Midbrain (tissue), 1 donor: ENCODE measurements around the gene SLAIN1.
"Not testable (repeated sequence)": the region's sequence is repeated elsewhere in the genome, so short reads cannot be mapped to it uniquely, and the experiment has no call there.

Experiments
- DNase-seq: peaks from one replicate; lab custom pipeline; 2025; lab: John Stamatoyannopoulos, UW

SLAIN1 gene

DNA sequence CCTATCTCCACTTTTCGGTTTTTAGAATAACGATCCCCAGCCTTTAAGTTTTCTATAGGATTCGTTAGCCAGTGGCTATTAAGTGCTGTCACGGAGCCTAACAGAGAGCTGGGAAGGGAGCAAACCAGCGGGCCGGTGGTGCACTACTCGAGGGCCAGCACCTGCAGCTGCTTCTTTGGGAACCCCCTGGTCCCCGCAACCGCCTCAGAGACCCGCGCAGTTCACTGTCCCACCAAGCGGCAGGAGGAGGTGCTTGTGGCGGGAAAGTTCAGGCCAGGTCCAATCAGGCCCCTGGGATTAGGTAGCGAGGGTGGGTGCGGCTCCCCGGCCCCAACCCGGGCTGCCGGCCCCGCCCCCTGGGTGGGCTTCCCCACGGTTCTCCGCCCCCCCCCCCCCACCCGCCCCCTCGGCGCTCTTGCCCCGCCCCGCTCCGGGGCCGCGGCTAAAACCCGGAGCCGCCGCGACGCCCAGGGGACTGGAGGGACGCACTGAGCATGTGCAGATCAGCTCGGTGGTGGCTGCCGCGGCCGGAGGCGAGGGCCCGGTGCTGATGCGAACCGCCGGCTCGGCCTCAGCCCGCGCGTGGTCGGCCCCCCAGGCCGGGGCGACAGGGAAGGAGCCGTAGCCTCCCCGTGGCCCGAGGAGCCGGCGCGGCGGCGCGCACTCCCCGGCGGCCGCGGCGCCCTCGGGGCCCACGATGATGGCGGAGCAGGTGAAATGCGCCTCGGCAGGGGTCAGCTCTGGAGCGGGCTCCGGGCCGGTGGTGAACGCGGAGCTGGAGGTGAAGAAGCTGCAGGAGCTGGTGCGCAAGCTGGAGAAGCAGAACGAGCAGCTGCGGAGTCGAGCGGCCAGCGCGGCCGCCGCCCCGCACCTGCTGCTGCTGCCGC, at the start of gene SLAIN1:
SLAIN1 (plus strand) TSS at position 471 of the 887 bp plus-strand sequence; CDS start at position 698, 227 bp downstream.
- DNase-seq, result peak; percentile 91

DNA sequence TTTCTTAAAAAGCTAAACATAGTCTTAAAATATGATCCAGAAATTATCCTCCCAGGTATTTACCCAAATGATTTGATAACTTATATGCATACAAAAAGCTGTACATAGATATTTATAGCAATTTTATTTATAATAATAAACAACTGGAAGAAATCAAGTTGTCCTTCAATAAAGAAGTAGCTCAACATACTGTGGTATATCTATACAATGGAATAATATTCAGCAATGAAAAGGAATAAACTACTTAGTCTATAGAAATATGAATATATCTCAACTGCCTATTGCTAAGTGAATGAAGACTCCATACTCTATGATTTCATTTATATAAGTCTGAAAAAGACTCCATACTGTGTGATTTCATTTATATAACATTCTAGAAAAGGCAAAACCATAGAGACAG, 47.1 kb upstream of the SLAIN1 start:
- no peak for DNase-seq

DNA sequence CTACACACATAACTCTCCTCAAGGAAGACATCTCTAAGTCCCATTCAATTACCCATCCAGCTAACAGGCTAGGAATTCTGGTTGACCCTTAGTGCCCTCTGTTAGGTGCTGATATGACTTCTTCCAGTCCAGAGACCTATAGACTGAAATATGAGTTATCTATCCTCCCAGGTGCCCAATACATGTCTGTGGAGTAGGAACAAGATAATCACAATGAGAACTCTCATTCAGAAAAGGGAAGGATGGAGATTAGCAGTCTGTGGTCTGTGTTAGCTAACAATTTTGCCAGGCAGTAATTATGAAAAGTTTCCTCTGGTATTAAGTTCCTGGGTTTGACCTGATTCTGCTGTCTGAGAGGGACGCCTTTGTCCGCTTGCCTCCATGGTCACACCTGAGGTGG, 44.2 kb upstream of the SLAIN1 start:
- DNase-seq, result no peak

DNA sequence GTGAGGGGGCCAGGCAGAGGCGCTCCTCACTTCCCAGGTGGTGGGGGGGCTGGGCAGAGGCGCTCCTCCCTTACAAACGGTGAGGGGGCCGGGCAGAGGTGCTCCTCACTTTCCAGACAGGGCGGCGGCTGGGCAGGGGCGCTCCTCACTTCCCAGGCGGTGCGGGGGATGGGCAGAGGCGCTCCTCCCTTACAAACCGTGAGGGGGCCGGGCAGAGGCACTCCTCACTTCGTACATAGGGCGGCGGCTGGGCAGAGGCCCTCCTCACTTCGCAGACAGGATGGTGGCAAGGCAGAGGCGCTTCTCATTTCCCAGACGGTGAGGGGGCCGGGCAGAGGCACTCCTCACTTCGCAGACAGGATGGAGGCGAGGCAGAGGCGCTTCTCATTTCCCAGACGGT, 37.5 kb upstream of the SLAIN1 start:
- not testable (repeated sequence) for DNase-seq

DNA sequence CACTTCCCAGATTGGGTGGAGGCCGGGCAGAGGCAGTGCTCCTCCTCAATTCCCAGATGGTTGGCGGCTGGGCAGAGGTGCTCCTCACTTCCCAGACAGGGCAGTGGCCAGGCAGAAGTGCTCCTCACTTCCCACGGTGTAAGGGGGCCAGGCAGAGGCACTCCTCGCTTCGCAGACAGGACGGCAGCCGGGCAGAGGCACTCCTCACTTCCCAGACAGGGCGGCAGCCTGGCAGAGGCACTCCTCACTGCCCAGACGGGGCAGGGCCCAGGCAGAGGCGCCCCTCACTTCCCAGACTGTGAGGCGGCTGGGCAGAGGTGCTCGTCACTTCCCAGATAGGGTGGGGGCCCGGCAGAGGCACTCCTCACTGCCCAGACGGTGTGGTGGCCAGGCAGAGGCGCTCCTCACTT, 36.6 kb upstream of the SLAIN1 start:
- no peak for DNase-seq

DNA sequence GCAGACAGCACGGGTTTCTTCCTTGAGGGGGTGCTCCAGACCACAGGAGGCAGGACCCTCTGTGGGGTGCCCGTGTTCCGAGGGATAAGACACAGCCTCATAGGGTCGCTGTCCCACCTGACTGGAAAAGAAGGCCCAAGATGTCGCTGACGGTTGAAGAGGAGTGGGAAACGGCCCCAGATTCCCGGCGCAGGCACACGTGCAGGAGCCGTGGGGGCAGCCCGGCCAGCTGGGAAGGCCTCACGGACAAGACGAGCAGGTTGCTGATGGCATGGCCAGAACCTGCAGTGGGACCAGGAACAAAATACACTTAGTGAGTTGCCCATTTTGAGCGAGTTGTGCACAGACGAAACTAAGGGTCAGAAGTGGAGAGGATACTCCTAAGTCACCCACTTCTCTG, 35.2 kb upstream of the SLAIN1 start:
- DNase-seq, result not testable (repeated sequence)

DNA sequence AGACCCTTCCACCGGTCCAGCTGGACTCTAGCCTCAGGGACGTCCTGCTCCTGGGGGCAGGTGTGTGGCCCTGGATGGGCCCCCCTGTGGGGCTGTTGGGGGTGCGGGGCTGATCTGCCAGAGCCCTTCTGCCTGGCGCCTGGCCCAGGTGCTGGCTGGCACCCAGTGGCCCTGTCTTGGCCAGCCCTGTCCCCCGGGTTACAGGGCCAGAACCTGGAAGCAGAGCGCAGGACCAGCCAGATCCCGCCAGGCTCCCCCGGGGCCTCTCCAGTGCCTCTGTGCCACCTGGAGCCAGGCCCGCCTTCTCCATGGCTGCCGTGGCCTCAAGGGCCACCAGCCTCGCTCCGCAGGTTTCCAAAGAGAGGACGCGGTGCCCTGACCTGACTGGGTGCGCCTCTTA, 34.7 kb upstream of the SLAIN1 start:
- DNase-seq, result not testable (repeated sequence)

DNA sequence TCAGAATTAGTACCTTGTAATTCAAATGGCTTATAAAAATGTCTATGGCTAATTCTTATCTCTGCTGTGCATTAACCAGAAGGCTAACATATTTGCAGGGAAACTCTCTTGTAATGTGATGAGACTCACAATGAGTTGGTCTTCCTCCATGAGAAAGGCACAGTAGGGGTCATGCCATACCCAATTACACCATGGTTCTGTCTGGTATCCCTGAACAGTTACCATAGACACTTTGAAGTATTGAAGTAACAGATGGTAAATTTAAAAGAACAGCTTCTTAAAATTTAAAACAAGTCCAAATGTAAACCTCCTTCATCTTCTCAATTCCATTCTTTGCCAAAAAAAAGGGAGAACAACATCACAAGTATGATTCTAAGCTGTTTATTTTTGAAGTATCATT, 22.6 kb upstream of the SLAIN1 start:
- no peak for DNase-seq

DNA sequence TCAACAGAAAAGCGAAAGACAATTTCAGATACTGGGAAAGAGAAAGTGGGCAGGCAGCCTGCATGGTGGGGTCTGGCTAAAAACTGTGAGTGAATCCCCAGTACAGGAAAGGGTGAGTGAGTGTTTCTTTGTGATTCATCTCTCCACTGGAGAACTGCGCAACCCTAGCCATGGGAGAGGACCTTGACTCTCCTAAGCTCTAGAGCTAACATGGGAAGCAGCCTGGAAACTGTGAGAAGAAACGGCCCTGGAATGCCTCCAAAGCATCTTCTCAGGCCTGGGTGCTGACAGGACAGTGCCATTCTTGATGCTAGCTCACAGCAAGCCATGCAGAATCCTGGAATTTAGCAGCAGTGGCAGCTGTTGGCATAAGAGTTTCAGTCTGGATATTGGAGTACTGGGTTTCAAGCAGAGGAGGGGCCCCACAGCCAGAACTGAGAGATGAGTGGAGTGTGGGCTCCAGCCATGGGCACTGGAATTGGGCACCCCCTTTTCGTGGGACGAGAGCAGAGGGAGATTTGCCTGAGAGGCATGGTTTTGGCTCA, 18.7 kb upstream of the SLAIN1 start:
- no peak for DNase-seq

DNA sequence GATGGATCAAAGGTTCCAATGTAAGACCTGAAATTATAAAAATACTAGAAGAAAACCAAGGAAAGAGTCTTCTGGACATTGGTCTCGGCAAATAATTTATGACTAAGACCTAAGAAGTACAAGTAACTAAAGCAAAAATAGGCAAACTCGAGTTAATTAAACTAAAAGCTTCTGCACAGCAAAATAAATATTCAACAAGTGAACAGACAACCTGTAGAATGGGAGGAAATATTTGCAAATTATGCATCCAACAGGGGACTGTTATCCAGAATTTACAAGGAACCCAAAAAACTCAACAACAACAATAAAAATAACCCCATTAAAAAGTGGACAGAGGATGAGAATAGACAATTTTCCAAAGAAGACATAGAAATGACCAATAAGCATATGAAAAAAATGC, 9.7 kb upstream of the SLAIN1 start:
- no peak for DNase-seq

DNA sequence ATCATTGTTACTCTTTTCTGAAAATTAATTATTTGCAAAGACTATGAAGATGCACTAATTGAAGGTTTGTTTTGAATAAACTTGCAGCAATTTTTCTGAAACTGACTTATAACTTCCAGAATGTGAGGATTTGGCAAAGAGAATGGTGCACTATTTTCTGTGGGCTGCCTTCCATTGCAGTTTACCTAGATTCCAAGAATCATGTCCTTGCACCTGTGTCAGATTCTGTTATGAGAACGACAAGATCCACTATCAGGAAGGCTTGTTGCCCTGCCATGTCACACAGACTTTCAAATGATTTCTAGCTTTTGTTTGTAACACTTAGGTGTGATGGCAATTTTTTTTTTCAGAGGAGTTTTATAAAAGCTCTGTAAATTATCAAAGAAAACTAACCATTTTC, 5.6 kb upstream of the SLAIN1 start:
- no peak for DNase-seq

DNA sequence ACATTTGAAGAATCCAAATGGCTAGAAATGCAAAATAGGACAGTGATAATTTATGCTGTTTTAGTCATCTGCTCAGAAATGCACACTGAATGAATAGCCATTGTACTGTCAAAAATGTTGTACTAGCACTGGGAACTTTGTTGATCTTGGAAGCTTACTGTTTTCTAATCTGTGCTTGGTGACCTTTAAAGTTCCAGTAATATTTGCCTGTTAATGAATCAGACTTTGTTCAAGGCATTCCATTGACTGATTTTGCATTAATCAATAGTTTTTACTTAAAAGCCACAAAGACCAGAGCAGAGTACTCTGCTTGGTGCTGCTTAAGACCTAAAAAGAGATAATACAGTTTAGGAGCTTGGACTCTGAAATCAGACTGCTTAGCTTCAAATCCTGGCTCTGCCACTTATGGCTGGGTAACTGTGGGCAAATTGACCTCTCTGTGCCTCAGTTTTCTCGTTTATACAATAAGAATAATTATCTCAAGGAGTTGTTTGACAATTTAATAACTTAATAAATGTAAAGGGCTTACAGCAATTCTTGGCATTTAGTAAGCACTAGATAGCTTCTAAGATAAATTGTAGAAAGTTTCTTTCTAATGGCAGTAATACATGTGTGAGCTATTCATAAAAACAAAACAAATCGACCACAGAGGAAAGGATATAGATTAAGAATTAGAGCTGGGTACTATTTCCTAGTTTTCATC, 4.6 kb upstream of the SLAIN1 start:
- DNase-seq, result peak; percentile 66

DNA sequence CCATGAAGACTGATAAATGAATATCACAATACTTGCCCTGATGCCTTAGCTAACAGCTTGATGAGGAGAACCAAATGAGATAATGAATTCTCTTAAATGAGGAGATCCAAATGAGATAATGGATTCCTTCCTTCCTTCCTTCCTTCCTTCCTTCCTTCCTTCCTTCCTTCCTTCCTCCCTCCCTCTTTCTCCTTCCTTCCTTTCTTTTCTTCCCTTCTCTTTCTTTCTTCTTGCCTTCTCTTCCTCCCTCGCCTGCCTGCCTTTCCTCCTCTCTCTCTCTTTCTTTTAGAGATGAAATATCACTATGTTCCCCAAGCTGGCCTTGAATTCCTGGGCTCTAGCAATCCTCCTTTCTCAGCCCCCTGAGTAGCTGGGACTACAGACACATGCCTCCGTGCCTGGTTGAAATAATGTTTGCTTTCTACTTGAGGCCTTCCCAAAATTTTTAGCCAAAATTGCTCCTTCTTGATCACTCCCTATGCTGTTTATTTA, 4.0 kb upstream of the SLAIN1 start:
- no peak for DNase-seq

DNA sequence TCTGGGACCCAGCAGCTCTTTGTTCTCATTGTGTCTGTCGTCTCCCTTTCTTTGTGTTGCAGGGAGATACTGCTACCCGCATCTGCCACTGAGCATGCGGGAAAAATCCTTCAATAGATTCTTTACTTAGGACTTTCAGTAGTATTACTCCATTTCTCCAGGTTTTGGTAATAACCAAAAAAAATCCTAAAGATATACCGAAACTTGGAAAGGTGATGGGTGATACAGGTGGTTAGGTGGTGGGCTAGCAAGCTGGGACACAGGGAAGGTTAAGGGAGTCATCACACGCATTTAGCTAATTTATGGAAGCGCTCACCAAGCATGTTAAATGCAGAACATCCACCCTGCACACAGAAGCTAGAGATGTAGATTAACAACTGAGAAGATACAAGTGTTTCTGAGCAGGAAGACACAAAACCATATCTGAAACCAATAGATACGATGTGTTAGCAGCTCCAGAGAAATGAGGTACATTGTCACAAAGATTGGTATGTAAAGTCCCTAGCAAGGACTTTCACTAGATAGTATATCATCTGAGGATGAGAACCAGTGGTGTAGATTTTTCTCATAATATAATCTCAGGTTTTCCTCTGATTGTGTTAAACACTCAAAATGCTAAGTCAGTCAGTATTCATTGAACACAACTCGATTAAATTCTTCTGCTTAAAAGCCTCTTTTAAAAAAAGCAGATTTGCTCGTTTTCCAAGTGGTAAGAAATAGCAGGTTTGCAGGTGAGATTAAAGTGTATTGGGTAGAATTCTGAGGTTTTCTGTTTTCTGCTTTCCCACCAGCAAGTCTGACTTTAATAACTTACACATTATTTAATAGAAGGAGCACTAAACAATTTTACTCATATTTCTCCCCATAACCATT, 1.2 kb upstream of the SLAIN1 start:
- DNase-seq, result peak; percentile 73

DNA sequence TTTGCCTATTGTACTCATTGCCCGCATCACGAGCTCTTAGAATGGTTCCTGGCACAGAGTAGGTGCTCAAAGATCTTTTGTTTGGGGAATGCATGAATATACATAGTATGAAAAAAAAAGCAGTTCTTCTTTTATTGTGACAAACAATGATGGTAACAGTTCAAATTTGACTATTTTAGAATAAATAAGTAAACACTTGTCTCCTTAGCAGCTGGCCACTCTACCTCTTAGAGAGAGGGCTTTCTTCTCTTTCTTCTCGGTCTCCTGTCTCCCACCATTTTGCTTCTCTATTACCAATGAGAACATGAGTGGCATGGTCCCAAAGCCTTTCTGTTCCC, 639 bp upstream of the SLAIN1 start:
- peak; percentile 81 for DNase-seq

DNA sequence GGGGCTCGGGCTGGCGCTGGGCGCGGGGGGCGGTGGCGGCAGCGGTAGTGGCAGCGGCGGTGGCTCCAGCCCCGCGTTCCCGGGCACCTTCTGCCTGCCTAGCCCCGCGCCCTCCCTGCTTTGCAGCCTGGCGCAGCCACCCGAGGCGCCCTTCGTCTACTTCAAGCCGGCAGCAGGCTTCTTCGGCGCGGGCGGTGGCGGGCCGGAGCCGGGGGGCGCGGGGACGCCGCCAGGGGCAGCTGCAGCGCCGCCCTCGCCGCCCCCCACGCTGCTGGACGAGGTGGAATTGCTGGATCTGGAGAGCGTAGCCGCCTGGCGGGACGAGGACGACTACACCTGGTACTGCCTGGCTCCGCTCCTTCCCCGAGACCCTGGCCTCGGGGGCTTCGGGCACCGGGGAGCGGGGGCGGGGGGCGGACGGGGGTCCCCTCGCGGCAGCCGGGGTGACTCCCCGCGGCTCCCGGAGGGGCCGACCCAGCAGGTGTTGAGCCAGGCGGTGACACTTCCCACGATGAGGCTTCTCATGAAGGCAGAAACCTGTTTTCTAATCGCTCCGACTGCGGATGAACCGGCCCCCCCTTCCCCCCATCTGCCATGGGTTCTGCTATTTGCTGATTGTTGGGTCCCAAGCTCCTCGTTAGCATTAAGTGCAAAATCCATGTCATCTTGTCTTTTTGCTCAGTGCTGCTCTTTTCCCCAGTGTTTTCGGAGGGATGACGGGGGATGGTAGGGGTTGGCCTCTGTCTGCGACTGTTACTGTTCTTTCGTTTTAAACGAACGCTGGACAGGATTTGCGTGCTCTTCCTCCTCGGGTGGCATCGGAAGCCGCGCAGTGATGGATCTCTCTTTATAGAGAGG, 943 bp downstream of the SLAIN1 start:
- DNase-seq, result peak; percentile 46

DNA sequence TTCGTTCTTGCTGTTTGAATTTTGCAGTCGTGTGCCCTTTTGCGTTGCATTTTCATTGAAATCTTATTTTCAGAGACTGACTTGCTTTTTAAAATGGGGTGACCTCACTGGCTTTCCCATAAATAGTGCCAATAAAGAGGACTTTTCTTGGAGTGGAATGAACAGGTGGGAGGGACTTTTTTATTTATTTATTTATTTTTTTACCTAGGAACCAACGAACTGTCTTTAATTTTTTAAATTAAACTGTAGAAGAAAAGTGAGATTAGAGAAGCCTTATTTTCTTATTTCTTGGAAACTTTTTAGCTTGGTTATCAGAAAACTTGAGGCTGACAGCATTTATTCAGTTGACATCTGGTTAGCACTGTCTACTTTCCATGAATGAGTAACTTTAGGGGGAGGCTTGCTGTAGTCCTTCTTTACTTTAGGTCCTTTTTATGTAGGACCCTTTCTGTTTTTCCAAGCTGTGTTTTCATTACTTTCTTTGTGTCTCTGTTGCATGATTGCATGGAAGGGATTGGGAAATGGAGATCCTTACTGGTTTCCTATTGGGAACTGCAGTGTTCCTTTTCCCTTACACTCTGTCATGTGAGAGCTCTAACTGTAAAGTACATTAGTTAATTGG, 1.7 kb downstream of the SLAIN1 start:
- no peak for DNase-seq

DNA sequence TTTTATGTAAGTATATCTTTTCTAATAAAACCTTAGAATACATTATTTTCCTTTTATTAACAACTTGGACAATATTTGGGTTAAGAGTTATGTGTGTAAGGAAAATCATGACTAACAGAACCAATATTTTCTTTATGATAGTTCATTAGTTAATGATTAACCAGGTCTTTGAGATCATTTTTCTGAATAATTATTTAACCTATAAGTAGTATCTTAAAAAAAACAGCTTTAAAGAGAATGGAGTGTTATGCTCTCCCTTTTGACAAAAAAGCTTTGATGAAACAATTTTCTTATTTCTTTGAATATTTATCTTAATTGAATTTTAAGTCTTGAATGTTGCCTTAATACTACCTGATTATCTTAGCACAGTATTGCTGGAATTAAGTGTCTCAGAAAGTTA, 3.8 kb downstream of the SLAIN1 start:
- no peak for DNase-seq

DNA sequence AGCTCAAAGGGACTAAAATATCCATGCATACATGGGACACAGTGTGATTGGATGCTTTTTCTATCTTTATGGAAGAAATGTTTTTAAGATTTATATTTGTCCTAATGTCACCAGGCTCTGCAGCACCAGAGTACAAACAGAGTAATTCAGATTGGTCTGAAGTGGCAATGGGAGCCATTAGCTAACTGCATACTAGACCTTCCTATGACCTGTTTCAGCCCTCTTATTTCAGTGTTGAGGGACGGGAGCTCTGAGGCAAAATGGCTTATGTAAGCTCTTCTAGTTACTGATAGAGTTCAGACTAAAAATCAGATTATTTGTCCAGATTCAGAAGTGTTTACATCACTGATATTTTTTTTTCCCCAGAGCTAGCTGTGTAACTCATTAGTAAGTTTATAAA, 4.9 kb downstream of the SLAIN1 start:
- no peak for DNase-seq

DNA sequence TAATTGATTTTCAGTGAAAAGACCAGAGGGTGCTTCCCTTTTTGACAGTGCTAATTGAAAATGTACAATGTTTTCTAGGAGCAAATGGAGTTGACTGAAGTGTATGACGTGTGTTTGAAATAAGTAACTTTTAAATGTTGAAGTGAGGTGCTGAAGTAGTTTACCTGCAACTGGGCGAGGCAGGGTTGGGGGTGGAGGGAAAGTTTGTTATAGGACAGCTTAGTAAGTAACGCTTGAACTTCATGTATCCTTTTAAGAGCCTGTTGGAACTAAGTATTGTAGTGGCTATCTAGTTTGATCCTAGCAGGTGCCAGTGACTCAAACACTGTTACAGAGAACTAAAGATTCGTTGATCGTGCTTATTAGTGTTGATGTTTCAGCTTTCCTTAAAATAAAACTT, 5.9 kb downstream of the SLAIN1 start:
- DNase-seq, result no peak
